Activated CD4-positive, alpha-beta T cell treated with anti-CD3 and anti-CD28 coated beads, Interleukin-2, amount 50 U/mL, for 16 hours (primary cell): ENCODE results near the gene C5orf52.
"Not testable (repeated sequence)": the region's sequence is repeated elsewhere in the genome, so short reads cannot be mapped to it uniquely, and the experiment has no call there.

Experiments
- DNase-seq: peaks from one replicate; pipeline ENCODE4 v3.0.0-alpha.2; 2020

C5orf52 gene

GRCh38 chr5:157670662-157671591 lies at the start of gene C5orf52:
Gene C5orf52, plus strand, starts transcription at chr5:157671533. Its CDS starts 82 bp downstream, at chr5:157671615.
- peak; percentile 35 for DNase-seq

DNA sequence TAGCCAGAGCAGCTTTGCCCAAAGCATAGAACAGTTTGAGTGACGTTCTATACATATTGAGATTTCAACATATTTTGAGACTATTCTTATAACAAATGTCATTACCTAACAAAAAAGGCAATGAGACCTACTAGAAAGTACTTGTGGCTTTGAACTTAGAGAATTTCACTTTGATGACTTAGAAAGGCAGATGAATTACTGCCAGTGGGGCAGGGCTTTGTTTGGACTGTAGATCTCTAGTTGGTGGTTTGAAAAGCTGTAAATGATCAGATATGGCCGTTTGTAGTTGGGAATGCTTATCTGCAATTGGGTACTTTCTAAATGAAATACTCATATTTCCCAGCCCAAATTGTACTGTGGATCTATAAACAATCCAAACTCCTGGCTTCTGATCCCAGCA lies 47.2 kb upstream of the C5orf52 start:
- no peak for DNase-seq

- no peak for DNase-seq
Observed at GRCh38 chr5:157626831-157627230, 44.5 kb upstream of the C5orf52 start.

- DNase-seq: no peak
Observed at GRCh38 chr5:157630341-157630740, 41.0 kb upstream of the C5orf52 start.

GRCh38 chr5:157640406-157641066 lies 30.8 kb upstream of the C5orf52 start:
- no peak for DNase-seq

DNA sequence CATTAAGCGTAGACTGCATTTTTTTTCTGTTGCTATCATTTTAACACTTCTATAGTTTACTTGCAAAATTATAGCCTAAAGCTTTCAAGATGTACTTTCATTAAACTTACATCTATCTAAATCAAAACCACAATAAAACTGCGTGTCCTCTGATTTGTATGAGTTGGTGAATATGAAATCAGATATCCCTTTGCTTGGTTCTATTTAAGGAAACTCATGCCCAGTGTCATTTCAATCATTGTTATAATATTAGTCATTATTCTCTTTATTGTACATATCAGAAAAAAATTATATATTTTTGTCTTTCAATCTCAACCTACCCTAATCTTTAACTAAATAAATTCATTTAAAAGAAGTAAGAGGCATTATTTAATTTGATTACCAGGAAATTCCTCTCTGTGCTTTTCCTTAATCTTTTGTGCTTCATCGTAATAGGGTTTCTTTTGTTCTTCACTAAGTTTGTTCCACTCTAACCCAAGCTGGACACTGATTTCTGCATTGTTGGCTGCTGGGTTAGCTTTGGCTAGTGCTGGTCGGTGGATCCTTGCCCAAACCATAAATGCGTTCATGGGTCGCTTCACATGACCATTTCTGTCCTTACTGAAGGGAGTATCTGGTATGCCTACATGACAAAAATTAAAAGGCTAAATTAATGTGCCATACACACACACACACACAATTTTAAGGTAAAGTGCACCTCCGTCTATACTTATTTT lies 22.9 kb upstream of the C5orf52 start:
- no peak for DNase-seq

DNA sequence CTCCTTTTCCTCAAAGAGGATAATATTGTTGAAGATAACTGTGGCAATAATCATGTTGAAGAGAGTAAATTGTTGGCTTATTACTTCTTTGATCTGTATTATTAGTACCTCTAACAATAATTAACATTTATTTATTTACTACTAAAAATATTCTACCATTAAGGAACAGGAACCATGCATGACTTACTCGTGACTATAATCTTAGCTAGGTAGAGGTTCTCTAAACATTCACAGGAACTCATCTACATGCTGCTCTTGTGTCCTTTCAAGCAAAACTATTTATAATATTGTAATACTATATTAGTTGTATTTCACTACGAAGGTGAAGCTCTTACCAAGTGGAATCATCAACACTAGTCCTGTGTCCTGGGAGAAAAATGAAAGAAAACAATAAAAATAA lies 22.2 kb upstream of the C5orf52 start:
- no peak for DNase-seq

DNA sequence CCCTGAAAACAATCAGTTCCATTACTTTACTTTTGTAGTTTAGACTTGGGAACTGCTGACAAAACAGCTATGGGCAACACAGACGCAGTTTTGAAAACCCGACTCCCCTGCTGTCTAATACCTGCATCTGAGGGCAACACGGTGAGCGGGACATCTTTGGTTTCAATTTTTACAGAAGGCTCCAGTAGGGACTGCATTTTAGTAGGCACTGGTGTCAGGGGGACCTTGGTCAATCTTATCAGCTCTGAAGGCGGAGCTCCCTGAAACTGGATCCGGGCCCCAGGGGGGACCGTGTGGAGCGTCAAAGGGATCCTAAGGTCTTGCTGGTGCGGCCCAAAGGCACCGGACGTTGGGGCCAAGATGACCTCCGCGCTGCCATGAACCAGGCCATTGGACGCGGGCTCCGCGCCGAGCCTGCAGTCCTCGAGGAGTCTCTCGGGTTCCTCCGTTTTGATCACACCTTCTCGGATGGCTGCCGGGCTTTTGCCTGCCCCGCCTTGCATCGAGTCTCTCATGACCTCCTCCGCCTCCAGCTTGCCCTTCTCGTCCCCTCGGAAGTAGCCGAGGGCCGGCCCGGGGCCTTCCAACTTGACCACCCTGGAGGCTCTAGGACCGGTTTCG lies 20.2 kb upstream of the C5orf52 start:
- DNase-seq: no peak

- peak; percentile 80 for DNase-seq
Observed at GRCh38 chr5:157651623-157652376, 19.5 kb upstream of the C5orf52 start.

GRCh38 chr5:157652377-157652692 lies 19.0 kb upstream of the C5orf52 start, which contains the start of gene SOX30:
Gene SOX30, minus strand, starts transcription at chr5:157652438. Its CDS starts 360 bp downstream, at chr5:157652078.
- DNase-seq: no peak

- no peak for DNase-seq
Observed at GRCh38 chr5:157657516-157657915, 13.8 kb upstream of the C5orf52 start.

DNA sequence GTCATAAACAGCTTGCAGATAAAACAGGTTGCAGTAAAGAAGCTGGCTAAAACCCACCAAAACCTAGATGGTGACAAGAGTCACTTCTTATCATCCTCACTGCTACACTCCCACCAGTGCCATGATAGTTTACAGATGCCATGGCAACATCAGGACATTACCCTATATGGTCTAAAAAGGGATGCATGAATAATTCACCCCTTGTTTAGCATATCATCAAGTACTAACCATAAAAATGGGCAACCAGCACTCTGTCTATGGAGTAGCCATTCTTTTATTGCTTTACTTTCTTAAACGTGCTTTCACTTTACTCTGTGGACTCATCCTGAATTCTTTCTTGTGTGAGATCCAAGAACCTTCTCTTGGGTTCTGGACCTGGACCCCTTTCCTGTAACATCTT lies 12.4 kb upstream of the C5orf52 start:
- DNase-seq: no peak

DNA sequence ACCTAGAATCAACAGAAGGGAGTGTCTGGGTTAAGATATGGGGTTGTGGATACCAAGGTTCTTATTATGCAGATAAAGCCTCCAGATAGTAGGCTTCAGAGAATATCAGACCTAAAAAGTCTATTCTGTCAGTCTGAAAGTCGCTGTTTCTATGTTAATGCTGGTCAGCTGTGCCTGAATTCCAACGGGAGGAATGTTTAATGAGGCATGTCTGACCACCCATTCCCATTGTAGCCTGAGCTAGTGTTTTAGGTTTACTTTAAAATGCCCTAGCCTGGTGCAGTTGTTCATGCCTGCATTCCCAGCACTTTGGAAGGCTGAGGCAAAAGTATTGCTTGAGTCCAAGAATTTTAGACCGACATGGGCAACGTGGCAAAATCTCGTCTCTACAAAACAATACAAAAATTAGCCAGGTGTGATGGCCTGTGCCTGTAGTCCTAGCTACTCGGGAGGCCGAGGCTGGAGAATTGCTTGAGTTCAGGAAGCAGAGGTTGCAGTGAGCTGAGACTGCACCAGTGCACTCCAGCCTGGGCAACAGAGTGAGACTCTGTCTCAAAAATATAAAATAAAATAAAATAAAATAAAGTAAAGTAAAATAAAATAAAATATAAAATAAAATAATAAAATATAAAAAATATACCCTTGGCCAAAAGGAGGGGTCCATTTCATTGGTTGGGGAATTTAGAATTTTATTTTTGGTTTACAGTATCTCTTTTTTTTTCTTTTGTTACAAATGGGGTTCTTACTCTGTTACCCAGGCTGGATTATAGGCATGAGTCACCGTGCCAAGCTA lies 11.3 kb upstream of the C5orf52 start:
- no peak for DNase-seq

DNA sequence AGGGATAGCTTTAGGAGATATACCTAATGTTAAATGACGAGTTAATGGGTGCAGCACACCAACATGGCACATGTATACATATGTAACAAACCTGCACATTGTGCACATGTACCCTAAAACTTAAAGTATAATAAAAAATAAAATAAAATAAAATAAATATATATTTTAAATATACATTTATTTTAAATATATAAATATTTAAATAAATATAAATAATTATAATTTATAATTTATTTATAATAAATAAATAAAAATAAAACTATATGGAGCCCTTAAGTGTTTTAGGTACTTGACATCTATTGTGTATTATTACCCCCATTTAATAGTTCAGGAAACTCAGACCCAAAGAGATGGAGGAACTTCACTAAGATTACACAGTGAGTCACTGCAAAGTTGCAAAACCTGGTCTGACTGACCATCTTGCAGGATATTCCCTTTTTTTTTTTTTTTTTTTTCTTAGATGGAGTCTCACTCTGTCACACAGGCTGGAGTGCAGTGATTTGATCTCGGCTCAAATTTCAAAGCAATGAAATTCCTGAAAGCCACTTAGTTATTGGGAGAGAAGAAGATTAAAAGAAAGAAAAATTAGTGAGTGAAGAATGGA lies 5.8 kb upstream of the C5orf52 start:
- no peak for DNase-seq

DNA sequence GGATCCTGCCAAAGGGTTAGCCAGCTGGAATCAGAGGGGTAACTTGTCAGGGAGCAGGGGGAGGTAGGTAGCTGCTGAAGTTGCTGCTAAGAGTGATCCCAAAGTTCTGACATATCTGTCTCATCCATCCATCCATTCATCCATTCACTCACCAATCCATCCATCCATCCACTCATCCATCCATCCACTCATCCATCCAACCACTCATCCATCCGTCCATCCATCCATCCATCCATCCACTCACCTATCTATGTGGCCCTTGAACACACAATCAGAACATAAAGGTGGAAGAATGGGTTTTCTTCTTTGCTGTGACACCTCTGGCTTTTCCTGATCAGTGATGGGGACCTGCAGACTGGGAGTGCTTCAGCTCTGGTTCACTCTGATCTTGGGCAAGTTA lies 3.0 kb upstream of the C5orf52 start:
- DNase-seq: no peak

- no peak for DNase-seq
Observed at GRCh38 chr5:157669701-157670097, 1.6 kb upstream of the C5orf52 start.

GRCh38 chr5:157671592-157672330 lies 428 bp downstream of the C5orf52 start:
- no peak for DNase-seq

DNA sequence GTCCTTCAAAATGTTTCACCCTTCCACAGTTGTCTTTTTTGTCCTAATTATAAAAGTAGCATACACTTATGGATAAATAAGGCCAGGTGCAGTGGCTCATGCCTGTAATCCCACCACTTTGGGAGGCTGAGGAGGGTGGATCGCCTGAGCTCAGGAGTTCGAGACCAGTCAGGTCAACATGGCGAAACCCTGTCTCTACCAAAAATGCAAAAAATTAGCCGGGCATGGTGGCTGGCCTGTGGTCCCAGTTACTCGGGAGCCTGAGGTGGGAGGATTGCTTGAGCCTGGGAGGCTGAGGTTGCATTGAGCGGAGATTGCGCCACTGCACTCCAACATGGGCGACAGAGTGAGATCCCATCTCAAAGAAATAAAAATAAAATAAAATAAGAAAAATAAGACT lies 1.6 kb downstream of the C5orf52 start:
- no peak for DNase-seq

DNA sequence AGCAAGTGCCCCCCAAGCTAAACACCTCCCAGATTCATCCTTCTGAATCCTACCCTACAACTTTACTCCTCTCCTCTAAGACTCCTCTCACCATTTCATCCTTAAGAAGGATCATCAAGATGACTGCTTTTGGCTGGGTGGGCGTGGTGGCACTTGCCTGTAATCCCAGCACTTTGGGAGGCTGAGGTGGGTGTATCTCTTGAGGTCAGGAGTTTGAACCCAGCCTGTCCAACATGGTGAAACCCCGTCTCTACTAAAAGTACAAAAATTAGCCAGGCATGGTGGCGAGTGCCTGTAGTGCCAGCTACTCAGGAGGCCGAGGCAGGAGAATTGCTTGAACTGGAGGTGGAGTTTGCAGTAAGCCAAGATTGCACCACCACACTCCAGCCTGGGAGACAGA lies 3.0 kb downstream of the C5orf52 start:
- DNase-seq: not testable (repeated sequence)

GRCh38 chr5:157677931-157678330 lies 6.6 kb downstream of the C5orf52 start:
- DNase-seq: no peak
